PC-3 (cell line): Measurements from ENCODE around the gene ONECUT2. TPM values are rescaled to one million over a fixed set of nuclear protein-coding genes. Genes with fewer than 3 reads are reported as not detected.

Experiments used
- ATAC-seq: fragments of 200-7000 bp; cut with Tn5 transposase; 2 replicates; pipeline ENCODE4 v1.9.1; 2020; ENCODE audit warnings: mild to moderate bottlenecking, moderate library complexity
- BruUV-seq: library from RNA; stranded (reverse); fragments of 400-500 nt; replicated peaks from 2 replicates; lab custom pipeline; 2021; lab: Mats Ljungman, UMichigan
- CTCF ChIA-PET: fragments of 300-600 bp; sonication (Branson Sonifier 250); formaldehyde crosslinking; loops from one replicate; lab custom pipeline; 2022; ENCODE audit warnings: antibody characterized with exemption; lab: Charles Lee
- POLR2A ChIA-PET: fragments of 300-600 bp; sonication (Branson Sonifier 250); formaldehyde crosslinking; loops from one replicate; lab custom pipeline; 2022; ENCODE audit warnings: antibody characterized with exemption; ENCODE audit not compliant: unreplicated experiment; lab: Charles Lee
- DNase-seq: peaks from one replicate; pipeline ENCODE4 v3.0.0-alpha.2; 2015
- H2AFZ ChIP-seq: fragments of 300-600 bp; sonication (generic); 2 replicates; pipeline ENCODE4 v1.6.0; 2016; ENCODE audit warnings: antibody characterized with exemption, low read length
- H3F3A ChIP-seq: fragments of 300-600 bp; sonication (generic); one replicate; pipeline ENCODE4 v1.6.0; 2017; ENCODE audit warnings: antibody characterized with exemption, low read length, control low read depth, mild to moderate bottlenecking; ENCODE audit not compliant: unreplicated experiment
- H3K27ac ChIP-seq: fragments of 300-600 bp; sonication (generic); 2 replicates; pipeline ENCODE4 v1.5.1; 2016; ENCODE audit warnings: mild to moderate bottlenecking, low read length
- H3K27me3 ChIP-seq: fragments of 300-600 bp; sonication (generic); 2 replicates; pipeline ENCODE4 v1.6.1; 2016; ENCODE audit warnings: low read length, mixed read lengths
- H3K36me3 ChIP-seq: fragments of 300-600 bp; sonication (generic); 2 replicates; pipeline ENCODE4 v1.6.1; 2016; ENCODE audit warnings: low read depth, mixed run types, low read length, mixed read lengths
- H3K4me1 ChIP-seq: fragments of 300-600 bp; sonication (generic); 2 replicates; pipeline ENCODE4 v1.5.1; 2016; ENCODE audit warnings: low read length; ENCODE audit not compliant: insufficient read depth
- H3K4me2 ChIP-seq: fragments of 300-600 bp; sonication (generic); 2 replicates; pipeline ENCODE4 v1.6.0; 2016; ENCODE audit warnings: low read length
- H3K4me3 ChIP-seq: fragments of 300-600 bp; sonication (generic); 2 replicates; pipeline ENCODE4 v1.5.1; 2016; ENCODE audit warnings: mild to moderate bottlenecking, low read length, mixed read lengths
- H3K79me2 ChIP-seq: fragments of 300-600 bp; sonication (generic); 2 replicates; pipeline ENCODE4 v1.6.1; 2017; ENCODE audit warnings: low read length, mixed read lengths
- H3K9ac ChIP-seq: fragments of 300-600 bp; sonication (generic); 2 replicates; pipeline ENCODE4 v1.6.0; 2016; ENCODE audit warnings: mild to moderate bottlenecking, low read length
- H3K9me2 ChIP-seq: fragments of 300-600 bp; sonication (generic); replicated peaks from 2 replicates; pipeline ENCODE4 v1.6.1; 2016; ENCODE audit warnings: mixed run types, low read length, mixed read lengths
- H3K9me3 ChIP-seq: fragments of 300-600 bp; sonication (generic); 2 replicates; pipeline ENCODE4 v1.6.1; 2016; ENCODE audit warnings: low read length, mixed read lengths
- H4K20me1 ChIP-seq: fragments of 300-600 bp; sonication (generic); 2 replicates; pipeline ENCODE4 v1.6.1; 2016; ENCODE audit warnings: low read length, mixed read lengths
- EZH2 ChIP-seq: fragments of 300-600 bp; sonication (generic); IDR thresholded peaks from one replicate; pipeline ENCODE4 v1.6.1; 2017; ENCODE audit warnings: antibody characterized with exemption, mild to moderate bottlenecking, low read length; ENCODE audit not compliant: unreplicated experiment
- EZH2phosphoT487 ChIP-seq: fragments of 300-600 bp; sonication (generic); IDR thresholded peaks from 2 replicates; pipeline ENCODE4 v1.6.1; 2018; ENCODE audit warnings: mild to moderate bottlenecking, antibody characterized with exemption, low read length, borderline replicate concordance
- intact Hi-C: fragments of 100-400 bp; cut with micrococcal nuclease; formaldehyde crosslinking; loops from 2 replicates; pipeline ENCODE4 v1.9.0; 2023
- total RNA-seq: library from RNA; depleted of rRNA; stranded (reverse); fragments of >200 nt; gene quantifications from 2 replicates; pipeline ENCODE4 v1.2.3, GENCODE V29; 2014
- TF ChIP-seq, protein P1 (sequence below): fragments of 300-600 bp; sonication (generic); conservative IDR thresholded peaks from 2 replicates; pipeline ENCODE4 v1.5.1; 2017; ENCODE audit warnings: antibody characterized with exemption, low read depth, mild to moderate bottlenecking, low read length

The ONECUT2 gene
- total RNA-seq, 1 experiment from 2014 or later: 1.0 TPM

DNA sequence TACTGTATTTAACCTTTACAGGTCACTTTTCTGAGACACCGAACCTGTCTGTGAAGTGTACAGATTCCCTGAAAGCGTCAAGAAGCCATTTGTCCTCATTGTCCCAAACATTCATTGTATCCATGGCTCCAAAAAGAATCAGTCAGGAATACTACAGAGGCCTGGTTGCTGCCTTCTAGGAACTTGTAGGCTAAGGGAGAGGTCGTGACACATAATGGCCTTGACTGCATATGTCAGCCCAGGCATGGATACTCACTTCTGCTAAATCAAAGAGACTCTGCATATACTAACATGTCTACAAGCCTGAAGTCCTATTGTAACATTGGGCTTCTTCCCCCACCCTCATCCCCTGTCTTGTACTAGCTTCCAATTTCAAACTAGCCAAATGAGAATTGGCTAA lies 40.2 kb downstream of the ONECUT2 start:
- CTCF ChIA-PET: no interaction called here
- Histone ChIP-seq H3F3A (no peaks in the 10 kb centered on the region), H3K4me2 (no peak overlapping the region), H3K9ac (no peak overlapping the region), H3K27me3 (no peaks in the 10 kb centered on the region), H2AFZ (no peak overlapping the region), H3K27ac (no peak overlapping the region), H3K4me3 (no peak overlapping the region), H3K79me2 (no peaks in the 10 kb centered on the region), H3K9me2 (no peaks in the 10 kb centered on the region), H3K9me3 (no peaks in the 10 kb centered on the region), H3K4me1 (no peaks in the 10 kb centered on the region), H3K36me3 (no peaks in the 10 kb centered on the region), H4K20me1 (no peaks in the 10 kb centered on the region)
- ATAC-seq (no peak), DNase-seq (no peak)
- intact Hi-C loops: no loop called here
- TF ChIP-seq, protein P1, sequence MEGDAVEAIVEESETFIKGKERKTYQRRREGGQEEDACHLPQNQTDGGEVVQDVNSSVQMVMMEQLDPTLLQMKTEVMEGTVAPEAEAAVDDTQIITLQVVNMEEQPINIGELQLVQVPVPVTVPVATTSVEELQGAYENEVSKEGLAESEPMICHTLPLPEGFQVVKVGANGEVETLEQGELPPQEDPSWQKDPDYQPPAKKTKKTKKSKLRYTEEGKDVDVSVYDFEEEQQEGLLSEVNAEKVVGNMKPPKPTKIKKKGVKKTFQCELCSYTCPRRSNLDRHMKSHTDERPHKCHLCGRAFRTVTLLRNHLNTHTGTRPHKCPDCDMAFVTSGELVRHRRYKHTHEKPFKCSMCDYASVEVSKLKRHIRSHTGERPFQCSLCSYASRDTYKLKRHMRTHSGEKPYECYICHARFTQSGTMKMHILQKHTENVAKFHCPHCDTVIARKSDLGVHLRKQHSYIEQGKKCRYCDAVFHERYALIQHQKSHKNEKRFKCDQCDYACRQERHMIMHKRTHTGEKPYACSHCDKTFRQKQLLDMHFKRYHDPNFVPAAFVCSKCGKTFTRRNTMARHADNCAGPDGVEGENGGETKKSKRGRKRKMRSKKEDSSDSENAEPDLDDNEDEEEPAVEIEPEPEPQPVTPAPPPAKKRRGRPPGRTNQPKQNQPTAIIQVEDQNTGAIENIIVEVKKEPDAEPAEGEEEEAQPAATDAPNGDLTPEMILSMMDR: no peak
- no peak for TF ChIP-seq EZH2phosphoT487
- POLR2A ChIA-PET: no interaction called here
- BruUV-seq: no TSS peak

DNA sequence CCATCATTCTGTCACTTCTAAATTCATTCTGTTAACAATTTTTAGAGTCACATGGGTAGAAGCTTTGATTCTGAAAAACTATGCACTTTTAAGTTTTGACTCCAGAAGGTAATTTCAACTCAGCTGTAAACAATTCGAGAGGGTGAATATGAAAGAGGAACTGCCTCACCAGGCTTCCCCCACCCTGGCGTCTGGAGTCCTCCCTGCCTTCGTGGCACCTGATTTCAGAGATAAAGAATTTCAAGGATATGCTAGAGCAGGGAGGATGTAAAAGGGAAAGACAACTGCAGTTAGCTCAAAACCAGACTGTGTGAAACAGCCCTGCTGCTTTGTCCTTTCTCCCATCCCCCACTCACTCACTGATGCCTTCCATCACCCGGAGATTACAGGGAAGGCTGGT lies 40.7 kb downstream of the ONECUT2 start:
- intact Hi-C loops: no loop called here
- ATAC-seq (no peak), DNase-seq (no peak)
- Histone ChIP-seq H3K27ac (no peak overlapping the region), H3K9ac (no peak overlapping the region), H4K20me1 (no peaks in the 10 kb centered on the region), H3K27me3 (no peaks in the 10 kb centered on the region), H3K36me3 (no peaks in the 10 kb centered on the region), H3F3A (no peaks in the 10 kb centered on the region), H3K4me2 (no peak overlapping the region), H3K9me2 (no peaks in the 10 kb centered on the region), H2AFZ (no peak overlapping the region), H3K4me1 (no peaks in the 10 kb centered on the region), H3K79me2 (no peaks in the 10 kb centered on the region), H3K4me3 (no peak overlapping the region), H3K9me3 (no peaks in the 10 kb centered on the region)
- ChIA-PET CTCF (no interaction called here), POLR2A (no interaction called here)
- TF ChIP-seq EZH2phosphoT487 (no peak), EZH2 (no peak)
- no TSS peak for BruUV-seq

DNA sequence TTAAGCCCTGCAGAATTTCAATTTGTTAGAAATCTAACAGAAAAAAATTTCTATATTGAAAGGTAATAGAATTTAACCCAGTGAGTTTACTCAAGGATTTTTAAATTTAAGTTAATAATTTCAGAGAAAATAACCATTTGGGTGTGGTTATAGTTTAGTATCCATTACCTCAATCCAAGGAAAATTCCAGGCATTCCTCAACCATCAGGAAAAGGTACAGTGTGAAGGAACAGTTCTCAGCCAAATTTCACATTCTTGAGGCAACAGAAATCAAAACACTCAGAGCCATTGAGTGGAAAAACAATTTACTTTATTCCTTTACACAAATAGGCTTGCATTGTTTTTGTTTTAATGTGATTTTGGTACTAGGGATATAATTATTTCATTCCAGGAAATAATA lies 45.6 kb downstream of the ONECUT2 start:
- ChIA-PET CTCF (no interaction called here), POLR2A (no interaction called here)
- intact Hi-C loops: no loop called here
- no peak overlapping the region for H2AFZ ChIP-seq
- no peak overlapping the region for H3K4me2 ChIP-seq
- DNase-seq: no peak
- H4K20me1 ChIP-seq: no peaks in the 10 kb centered on the region
- no peaks in the 10 kb centered on the region for H3K27me3 ChIP-seq
- TF ChIP-seq, protein P1: no peak
- TF ChIP-seq EZH2: no peak
- TF ChIP-seq EZH2phosphoT487: no peak
- H3K79me2 ChIP-seq: no peaks in the 10 kb centered on the region
- no peak overlapping the region for H3K4me3 ChIP-seq
- H3F3A ChIP-seq: no peaks in the 10 kb centered on the region
- no peaks in the 10 kb centered on the region for H3K36me3 ChIP-seq
- H3K4me1 ChIP-seq: no peaks in the 10 kb centered on the region
- H3K9me2 ChIP-seq: no peaks in the 10 kb centered on the region
- no TSS peak for BruUV-seq
- no peaks in the 10 kb centered on the region for H3K9me3 ChIP-seq
- H3K27ac ChIP-seq: no peak overlapping the region
- ATAC-seq: no peak
- no peak overlapping the region for H3K9ac ChIP-seq
